G401 (cell line): ENCODE measurements around the gene NUDT17. TPM values are rescaled to one million over a fixed set of nuclear protein-coding genes. Genes with fewer than 3 reads are reported as not detected.

Source experiments
- DNase-seq: peaks from one replicate; pipeline ENCODE4 v3.0.0-alpha.2; 2015; ENCODE audit warnings: low spot score
- in situ Hi-C: cut with HindIII; loops from 2 replicates; pipeline ENCODE4 v1.10.0; 2016; ENCODE audit warnings: low sequenced_read_pairs, mixed read lengths
- total RNA-seq: library from RNA; depleted of rRNA; stranded (reverse); fragments of >200 nt; shearing (Covaris generic); gene quantifications from 2 replicates; pipeline ENCODE4 v1.2.3, GENCODE V29; 2014; rRNA removed

Gene NUDT17
- total RNA-seq, 1 experiment from 2014 or later, result 3.6 TPM

DNA sequence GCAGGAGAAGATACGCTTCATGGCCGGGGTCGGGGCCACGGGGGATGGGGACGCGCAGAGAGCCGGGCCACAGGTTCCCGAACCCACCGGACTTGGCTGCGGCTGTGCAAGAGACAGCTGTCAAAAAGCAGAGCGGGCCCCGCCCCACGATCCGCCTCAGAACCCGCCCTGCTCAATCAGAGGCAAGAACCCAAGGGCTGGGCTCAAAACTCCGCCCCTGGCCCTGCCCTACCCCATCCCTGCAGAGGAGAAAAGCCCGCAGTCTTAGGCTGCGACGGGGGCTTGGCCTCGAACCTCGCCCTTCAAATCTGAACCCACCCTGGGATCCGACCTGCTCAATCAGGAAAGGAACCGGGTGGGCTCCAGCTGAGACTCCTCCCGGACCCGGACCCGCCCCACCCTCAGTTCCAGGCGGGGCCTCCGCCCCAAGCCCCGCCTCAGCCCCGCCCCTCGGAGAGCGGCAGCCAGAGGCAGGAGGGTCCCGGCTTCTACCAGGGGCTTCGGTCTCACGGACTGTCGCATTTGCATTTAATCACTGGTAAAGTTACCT, 40.4 kb downstream of the NUDT17 start, which contains the start of gene ANKRD35:
Gene ANKRD35, minus strand, starts transcription at position 129 of the 550 bp plus-strand sequence. Its CDS starts 108 bp downstream, at position 21.
- in situ Hi-C loops, result no loop called here
- peak; percentile 90 for DNase-seq

DNA sequence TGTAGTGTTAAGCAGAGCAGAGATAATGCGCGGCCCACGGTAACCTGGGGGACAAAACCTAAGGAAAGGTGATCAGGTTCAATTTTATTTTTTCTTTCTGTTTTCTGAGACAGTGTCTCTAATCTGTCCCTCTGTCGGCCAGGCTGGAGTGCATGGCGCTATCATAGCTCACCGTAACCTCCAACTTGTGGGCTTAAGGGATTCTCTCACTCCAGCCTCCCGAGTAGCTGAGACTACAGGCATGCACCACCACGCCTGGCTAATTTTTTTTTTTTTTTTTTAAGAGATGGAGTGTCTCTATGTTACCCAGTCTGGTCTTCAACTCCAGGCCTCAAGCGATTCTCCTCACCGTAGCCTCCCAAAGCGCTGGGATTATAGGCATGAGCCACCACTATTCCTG, 41.0 kb downstream of the NUDT17 start:
- in situ Hi-C loops, result no loop called here
- DNase-seq, result no peak

DNA sequence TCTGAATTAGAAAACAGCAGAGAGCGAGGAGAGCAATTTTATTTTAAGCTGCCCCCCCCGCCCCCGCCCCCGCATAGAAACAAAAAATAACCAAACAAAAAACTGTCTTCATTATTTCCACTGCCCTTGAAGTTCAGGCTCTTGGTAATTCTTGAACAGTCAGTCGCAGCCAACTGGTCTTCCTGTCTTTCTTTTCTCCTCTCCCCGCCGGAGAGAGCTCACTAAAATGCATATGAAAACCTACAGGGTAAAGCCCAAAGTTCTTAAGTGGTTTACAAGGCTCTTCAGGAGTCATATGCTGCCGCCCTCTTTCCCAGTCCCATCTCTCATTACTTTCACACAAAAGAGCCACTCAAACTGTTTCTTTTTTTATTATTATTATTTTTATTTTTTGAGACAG, 41.4 kb downstream of the NUDT17 start:
- in situ Hi-C loops, result no loop called here
- no peak for DNase-seq

DNA sequence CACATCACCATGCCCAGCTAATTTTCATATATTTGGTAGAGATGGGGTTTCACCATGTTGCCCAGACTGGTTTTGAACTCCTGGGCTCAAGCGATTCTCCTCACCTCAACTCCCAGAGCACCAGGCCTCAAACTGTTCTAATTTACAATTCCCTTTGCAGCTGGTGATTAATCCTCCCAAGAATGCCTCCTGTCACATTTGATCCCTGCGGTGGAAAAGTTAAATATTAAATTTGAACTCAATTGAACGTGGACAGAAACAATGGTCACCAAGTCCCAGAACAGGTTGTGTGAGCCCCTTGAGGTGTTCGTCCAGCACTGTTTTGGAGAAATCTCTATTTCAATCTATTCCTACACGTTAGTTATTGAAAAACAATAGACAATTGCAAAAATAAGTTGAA, 42.2 kb downstream of the NUDT17 start:
- in situ Hi-C loops, result no loop called here

DNA sequence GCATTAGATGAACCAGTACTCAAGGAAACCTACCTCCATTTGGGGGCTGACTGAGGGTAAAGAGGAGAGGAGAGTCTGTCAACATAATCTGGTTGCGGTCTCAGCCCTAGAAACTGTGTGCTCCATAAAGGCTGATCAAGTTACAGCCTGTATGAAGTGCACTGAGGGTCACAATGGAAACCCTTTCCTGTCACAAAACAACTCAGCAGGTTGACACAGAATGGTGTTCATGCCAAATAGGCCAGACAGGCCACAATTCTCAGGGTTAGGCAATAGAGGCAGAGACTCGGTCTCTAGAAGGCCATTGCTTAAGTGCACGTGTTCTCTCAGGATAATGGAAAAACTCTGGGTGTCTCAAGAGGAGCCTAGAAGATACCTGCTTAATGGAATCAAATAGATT, 44.3 kb downstream of the NUDT17 start:
- in situ Hi-C loops, result no loop called here
- no peak for DNase-seq

More for the DNA sequence above, 42.2 kb downstream of the NUDT17 start:
- DNase-seq, result no peak

DNA sequence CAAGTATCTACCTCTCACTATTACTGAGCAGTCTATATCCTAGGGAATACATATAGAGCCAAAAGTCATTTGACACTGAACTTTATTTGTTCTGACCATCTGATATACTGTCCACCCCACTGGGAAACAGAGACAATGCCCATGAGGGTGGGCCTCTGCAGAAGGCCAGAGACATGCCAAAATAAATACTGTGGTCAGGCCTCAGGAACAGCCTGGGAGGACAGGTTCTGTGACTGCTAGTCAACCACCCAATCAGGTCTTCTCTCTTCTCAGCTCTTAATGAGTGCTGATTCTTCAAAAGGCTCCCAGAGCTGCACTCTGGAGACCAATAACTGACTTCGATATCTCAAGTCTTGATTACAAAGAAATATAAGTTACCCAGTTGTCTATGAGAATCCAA, 45.7 kb downstream of the NUDT17 start:
- in situ Hi-C loops, result no loop called here

DNA sequence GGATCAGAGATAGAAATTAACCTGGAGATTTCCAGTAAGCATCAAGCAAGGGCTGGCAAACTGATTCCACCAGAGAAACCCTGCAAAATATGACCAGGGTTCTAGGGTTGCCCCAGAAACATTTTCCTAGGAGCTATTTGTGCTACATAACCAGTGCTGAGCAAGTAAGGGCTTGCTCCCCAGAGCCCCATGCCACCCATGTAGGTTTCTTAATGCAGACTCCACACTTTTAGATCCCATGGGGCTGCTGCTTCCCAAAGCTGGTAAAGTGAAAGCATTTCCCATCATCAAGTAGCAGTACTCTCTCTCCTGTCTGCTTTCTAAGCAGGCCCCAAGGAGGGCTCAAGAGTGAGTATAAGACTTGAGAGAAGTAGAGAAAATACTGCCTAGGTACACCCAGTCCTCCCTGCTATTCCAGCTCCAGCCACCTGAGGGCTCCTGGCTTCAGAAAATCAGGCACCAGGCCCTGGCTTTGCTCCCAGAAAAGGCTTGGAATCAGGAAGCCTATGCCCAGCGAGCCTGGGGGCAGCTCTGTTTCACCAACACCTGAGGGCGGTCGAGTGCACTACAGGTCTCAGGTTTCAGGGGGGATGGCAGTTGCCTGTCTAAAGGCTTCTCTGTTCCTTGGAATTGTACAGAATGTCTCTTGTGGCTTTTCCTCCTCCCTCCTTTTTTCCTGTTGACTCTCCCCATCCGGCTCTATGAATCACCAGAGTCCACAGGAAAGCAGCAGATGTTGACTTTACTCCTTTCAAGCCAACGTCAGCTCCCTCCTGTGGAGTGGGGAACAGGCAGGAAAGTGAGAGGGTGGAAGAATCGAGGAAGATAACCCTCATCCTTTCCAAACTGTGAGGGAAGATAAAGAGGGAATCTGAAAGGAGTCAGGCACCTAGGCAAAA, 46.4 kb downstream of the NUDT17 start:
- in situ Hi-C loops, result no loop called here
- DNase-seq, result peak; percentile 97

More for the DNA sequence above, 45.7 kb downstream of the NUDT17 start:
- no peak for DNase-seq

DNA sequence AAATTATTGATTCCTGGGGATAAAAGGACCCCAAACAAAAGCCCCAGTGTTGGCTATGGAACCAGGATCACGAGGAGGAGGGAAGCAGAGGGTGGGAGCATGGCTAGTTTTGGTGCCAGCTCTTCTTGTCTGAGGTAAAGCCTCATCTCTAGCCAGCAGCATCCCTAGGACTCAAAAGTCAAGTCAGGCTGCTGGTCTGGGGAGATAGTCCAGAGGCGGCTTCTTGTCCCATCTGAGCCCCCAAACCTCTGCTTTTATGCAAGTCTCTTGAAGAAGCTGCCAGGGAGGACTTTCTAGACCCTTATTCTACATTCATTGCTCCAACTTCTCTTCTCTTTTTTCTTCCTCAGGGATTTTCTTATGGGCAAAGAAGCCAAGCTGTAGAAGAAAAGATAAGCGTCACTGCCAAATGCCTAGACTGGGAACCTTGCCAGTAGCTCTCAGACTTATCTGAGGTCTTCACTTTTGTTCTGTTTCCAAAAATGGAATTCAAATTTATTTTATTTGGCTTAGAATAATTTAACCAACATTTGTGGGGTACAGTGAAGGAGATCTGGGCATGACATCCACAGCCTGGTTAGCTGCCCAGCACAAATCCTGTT, 47.2 kb downstream of the NUDT17 start:
- in situ Hi-C loops, result no loop called here
- DNase-seq, result peak; percentile 45

DNA sequence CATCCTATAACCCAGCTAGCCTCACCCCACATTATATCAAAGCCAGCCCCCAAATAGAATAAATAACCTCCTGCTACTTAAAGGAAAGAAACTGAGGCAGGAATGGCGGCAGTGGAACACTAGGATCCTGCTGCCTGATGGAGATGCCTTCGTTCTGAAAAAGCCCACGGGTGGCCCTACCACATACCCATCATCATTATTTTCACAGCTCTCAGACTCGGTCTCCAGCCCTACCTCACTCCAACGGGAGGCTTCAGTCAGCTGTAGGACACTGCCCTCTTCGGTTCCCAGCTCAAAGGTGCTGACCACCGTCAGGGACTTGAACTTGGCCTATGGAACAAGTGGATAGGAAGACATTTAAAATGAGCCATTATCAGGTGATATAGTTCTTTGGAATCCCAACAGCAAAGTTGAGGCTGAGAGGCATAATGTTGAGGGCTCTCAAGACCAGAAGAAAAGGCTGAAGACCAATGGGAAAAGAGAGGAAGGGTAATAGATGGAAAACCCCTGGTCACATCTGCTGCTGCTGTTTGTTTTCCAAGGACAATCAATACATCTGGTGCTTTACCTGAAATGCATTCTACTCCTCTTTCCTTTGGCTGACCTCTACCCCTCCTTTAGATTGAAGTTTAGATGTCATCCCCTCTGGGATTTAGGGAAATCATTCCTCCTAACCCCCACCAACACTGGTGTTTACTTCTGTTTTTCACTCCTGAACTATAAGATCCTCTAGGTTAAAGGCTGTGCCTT, 48.1 kb downstream of the NUDT17 start:
- in situ Hi-C loops, result no loop called here
- no peak for DNase-seq

DNA sequence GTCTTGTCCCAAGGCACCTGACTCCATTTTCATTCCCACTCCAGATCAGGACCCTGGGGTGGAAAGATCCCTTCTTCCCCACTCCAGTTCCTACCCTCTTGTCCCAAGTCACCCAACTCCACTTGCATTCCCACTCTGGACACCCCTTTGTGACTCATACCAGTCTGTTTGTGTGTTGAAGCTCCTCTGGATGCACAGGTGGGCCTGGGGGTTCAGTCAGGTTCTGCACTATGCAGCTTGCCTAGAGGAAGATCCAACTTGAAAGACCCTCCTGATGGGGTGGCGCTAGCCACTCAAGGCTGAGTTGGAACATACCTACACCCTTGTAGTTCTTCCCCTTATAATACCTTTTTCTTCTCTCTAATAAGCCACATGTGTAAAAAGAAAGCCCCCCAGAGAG, 50.0 kb downstream of the NUDT17 start:
- no peak for DNase-seq
- in situ Hi-C loops, result no loop called here

DNA sequence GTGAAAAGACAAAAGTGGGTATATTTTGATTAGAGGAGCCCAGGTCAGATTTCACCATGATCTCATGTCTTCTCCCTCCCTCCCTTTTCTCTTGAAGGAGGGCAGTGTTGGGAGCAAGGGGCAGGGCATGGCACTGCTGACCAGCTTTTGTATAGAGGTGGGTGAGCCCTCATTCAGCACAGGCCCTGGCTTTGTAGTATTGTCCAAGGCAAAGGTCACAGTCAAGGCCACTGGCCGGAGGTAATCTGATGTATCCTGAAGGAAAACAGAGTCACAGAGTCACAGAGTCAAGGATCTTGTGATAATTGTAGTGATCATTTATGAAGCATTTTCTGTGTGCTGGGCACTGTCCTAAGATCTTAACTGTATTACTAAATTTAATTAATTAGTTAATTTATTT, 52.5 kb downstream of the NUDT17 start:
- no peak for DNase-seq
- in situ Hi-C loops, result no loop called here

Other genes with a start within 250 kb of the NUDT17 start
- gene GPR89A, start 237.6 kb upstream of the NUDT17 start, total RNA-seq, result 30.5 and 46.6 TPM in 2 replicates
- 0.64 and 1.4 TPM in 2 replicates for gene PDZK1, start 138.3 kb upstream of the NUDT17 start, total RNA-seq
- gene CD160, start 126.1 kb upstream of the NUDT17 start, total RNA-seq, result not detected in 2 replicates
- 8.6 and 8.9 TPM in 2 replicates for gene RNF115, start 21.5 kb upstream of the NUDT17 start, total RNA-seq
- gene POLR3C, start 21.4 kb upstream of the NUDT17 start, total RNA-seq, result 12.0 and 28.1 TPM in 2 replicates
- 10.3 and 14.1 TPM in 2 replicates for gene PIAS3, start 13.5 kb downstream of the NUDT17 start, total RNA-seq
- not detected in 2 replicates for gene ANKRD35, start 40.2 kb downstream of the NUDT17 start, total RNA-seq
- gene ITGA10, start 64.4 kb downstream of the NUDT17 start, total RNA-seq, result 0.27 and 0.74 TPM in 2 replicates
- gene PEX11B, start 73.1 kb downstream of the NUDT17 start, total RNA-seq, result 18.2 and 31.9 TPM in 2 replicates
- 86.0 and 117 TPM in 2 replicates for gene RBM8A, start 81.9 kb downstream of the NUDT17 start, total RNA-seq
- gene LIX1L, start 112.4 kb downstream of the NUDT17 start, total RNA-seq, result 31.7 and 32.1 TPM in 2 replicates
- 2.5 and 16.1 TPM in 2 replicates for gene ANKRD34A, start 118.9 kb downstream of the NUDT17 start, total RNA-seq
- 13.4 and 13.5 TPM in 2 replicates for gene POLR3GL, start 119.1 kb downstream of the NUDT17 start, total RNA-seq
- 1.8 and 4.7 TPM in 2 replicates for gene TXNIP, start 150.9 kb downstream of the NUDT17 start, total RNA-seq
- gene HJV, start 176.1 kb downstream of the NUDT17 start, total RNA-seq, result not detected in 2 replicates